Renal cortical epithelial cell (primary cell): ENCODE measurements around the gene DIAPH2. TPM values are rescaled to one million over a fixed set of nuclear protein-coding genes. Genes with fewer than 3 reads are reported as not detected.

Experiments used
- DNase-seq: peaks from one replicate; pipeline ENCODE4 v3.0.0-alpha.2; 2011; ENCODE audit warnings: low read depth
- total RNA-seq: library from RNA; depleted of rRNA; stranded (reverse); fragments of >200 nt; gene quantifications from 2 replicates; pipeline ENCODE4 v1.2.3, GENCODE V29; 2014

Gene DIAPH2
- total RNA-seq, 1 donor from 2014 or later, result 15.4 TPM

- peak; percentile 73 for DNase-seq
Observed at GRCh38 chrX:97563531-97564133, 879.0 kb downstream of the DIAPH2 start.

GRCh38 chrX:97564496-97564895 lies 879.9 kb downstream of the DIAPH2 start:
- DNase-seq, result no peak

GRCh38 chrX:97587171-97587570 lies 902.5 kb downstream of the DIAPH2 start:
- DNase-seq, result no peak

- no peak for DNase-seq
Observed at GRCh38 chrX:97594646-97595224, 910.1 kb downstream of the DIAPH2 start.

GRCh38 chrX:97597954-97598353 lies 913.3 kb downstream of the DIAPH2 start:
- DNase-seq, result peak; percentile 14

- no peak for DNase-seq
Observed at GRCh38 chrX:97602465-97603258, 918.0 kb downstream of the DIAPH2 start.

GRCh38 chrX:97605271-97605670 lies 920.6 kb downstream of the DIAPH2 start:
- no peak for DNase-seq

- no peak for DNase-seq
Observed at GRCh38 chrX:97609357-97609756, 924.7 kb downstream of the DIAPH2 start.

- DNase-seq, result no peak
Observed at GRCh38 chrX:97609938-97610337, 925.3 kb downstream of the DIAPH2 start.

GRCh38 chrX:97616883-97617530 lies 932.4 kb downstream of the DIAPH2 start:
- peak; percentile 76 for DNase-seq

- no peak for DNase-seq
Observed at GRCh38 chrX:97619499-97619898, 934.9 kb downstream of the DIAPH2 start.

- no peak for DNase-seq
Observed at GRCh38 chrX:97622111-97622510, 937.5 kb downstream of the DIAPH2 start.

GRCh38 chrX:97628326-97628725 lies 943.7 kb downstream of the DIAPH2 start:
- no peak for DNase-seq

- peak; percentile 1 for DNase-seq
Observed at GRCh38 chrX:97628807-97629596, 944.4 kb downstream of the DIAPH2 start.

GRCh38 chrX:97629597-97629985 lies 944.9 kb downstream of the DIAPH2 start:
- DNase-seq, result no peak

- no peak for DNase-seq
Observed at GRCh38 chrX:97633798-97634197, 949.2 kb downstream of the DIAPH2 start.

- no peak for DNase-seq
Observed at GRCh38 chrX:97636473-97637140, 952.0 kb downstream of the DIAPH2 start.

- no peak for DNase-seq
Observed at GRCh38 chrX:97637289-97637688, 952.6 kb downstream of the DIAPH2 start.

GRCh38 chrX:97638621-97639020 lies 954.0 kb downstream of the DIAPH2 start:
- no peak for DNase-seq

GRCh38 chrX:97639526-97639925 lies 954.9 kb downstream of the DIAPH2 start:
- DNase-seq, result no peak
